ENCODE data around the gene SH3YL1.

- TF ChIP-seq JUNB (IDR thresholded peaks at IDR 0.05; ENCODE audit: unreplicated experiment) (no peak), POLR2AphosphoS5 (IDR thresholded peaks at IDR 0.05; ENCODE audit: low read depth) (no peak)
Observed at GRCh38 chr2:199041-199966, 64.5 kb downstream of the SH3YL1 start.
